ENCODE results near the gene MXD4. TPM values are rescaled to one million over a fixed set of nuclear protein-coding genes. Genes with fewer than 3 reads are reported as not detected.

The MXD4 gene
- total RNA-seq, 1 donor from 2014 or later = 92.3 TPM

DNA sequence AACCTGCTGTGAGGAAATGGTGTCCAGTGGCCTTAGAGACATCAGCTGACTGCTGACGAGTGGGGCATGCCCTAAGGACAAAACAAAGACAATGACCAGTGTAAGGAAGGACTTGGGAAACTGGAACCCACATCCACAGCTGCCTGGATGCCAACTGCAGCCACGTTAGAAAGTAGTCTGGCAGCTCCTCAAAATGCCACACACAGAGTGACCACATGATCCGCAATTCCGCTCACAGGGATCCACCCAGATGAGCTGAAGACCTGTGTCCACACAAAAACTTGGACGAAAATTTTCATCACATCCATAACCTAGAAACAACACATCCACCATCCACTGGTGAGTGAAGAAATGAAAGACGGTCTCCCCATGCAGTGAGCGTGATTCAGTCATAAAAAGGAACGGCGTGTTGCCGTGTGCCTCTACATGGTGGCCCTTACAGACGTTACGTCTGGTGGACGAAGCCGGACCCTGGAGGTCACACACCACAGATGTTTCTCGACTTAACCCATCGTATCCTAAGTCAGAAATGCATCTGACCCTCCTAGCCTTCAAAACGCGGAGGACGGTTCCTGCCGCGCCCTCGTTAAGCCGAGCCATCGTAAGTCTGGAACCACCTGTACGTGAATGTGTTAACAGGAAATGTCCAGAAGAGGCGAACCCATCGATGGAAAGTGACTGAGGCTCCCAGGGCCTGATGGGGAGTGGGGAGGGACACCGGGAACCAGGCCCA, 40.6 kb upstream of the MXD4 start:
- Mint-ChIP-seq H3K36me3 (ENCODE audit: low read depth, unreplicated experiment) (no peaks in the 10 kb centered on the region), H3K4me3 (ENCODE audit: unreplicated experiment) (no peak overlapping the region), H3K27ac (ENCODE audit: unreplicated experiment) (no peak overlapping the region), H3K9me3 (ENCODE audit: unreplicated experiment) (peaks cover 13% of the 10 kb centered on the region), H3K4me1 (ENCODE audit: low read depth, unreplicated experiment) (peaks cover 2% of the 10 kb centered on the region), H3K27me3 (ENCODE audit: low read depth, unreplicated experiment) (peaks cover 33% of the 10 kb centered on the region)
- Histone ChIP-seq H3K27me3 (ENCODE audit: insufficient read depth, low read length) (peaks cover 4% of the 10 kb centered on the region), H3K4me1 (ENCODE audit: insufficient read depth, low read length) (no peaks in the 10 kb centered on the region), H3K27ac (ENCODE audit: low read depth, low read length) (no peak overlapping the region), H4K20me1 (ENCODE audit: insufficient read depth, low read length) (no peaks in the 10 kb centered on the region), H3K4me3 (ENCODE audit: insufficient read depth, low read depth, low read length) (no peak overlapping the region), H3K9me3 (ENCODE audit: insufficient read depth, low read depth, low read length) (peaks cover 6% of the 10 kb centered on the region), H3K36me3 (ENCODE audit: insufficient read depth, low read length) (no peaks in the 10 kb centered on the region), H3K9ac (ENCODE audit: low read length) (no peak overlapping the region), H3K4me2 (ENCODE audit: low read length) (no peak overlapping the region), H3K79me2 (ENCODE audit: insufficient read depth, low read length) (no peaks in the 10 kb centered on the region), H2AFZ (ENCODE audit: low read depth, low read length) (no peak overlapping the region)
- FAIRE-seq = no peak
- no peak for TF ChIP-seq EZH2 (IDR thresholded peaks at IDR 0.05; ENCODE audit: insufficient read depth, low read length)
- TF ChIP-seq, protein P1, sequence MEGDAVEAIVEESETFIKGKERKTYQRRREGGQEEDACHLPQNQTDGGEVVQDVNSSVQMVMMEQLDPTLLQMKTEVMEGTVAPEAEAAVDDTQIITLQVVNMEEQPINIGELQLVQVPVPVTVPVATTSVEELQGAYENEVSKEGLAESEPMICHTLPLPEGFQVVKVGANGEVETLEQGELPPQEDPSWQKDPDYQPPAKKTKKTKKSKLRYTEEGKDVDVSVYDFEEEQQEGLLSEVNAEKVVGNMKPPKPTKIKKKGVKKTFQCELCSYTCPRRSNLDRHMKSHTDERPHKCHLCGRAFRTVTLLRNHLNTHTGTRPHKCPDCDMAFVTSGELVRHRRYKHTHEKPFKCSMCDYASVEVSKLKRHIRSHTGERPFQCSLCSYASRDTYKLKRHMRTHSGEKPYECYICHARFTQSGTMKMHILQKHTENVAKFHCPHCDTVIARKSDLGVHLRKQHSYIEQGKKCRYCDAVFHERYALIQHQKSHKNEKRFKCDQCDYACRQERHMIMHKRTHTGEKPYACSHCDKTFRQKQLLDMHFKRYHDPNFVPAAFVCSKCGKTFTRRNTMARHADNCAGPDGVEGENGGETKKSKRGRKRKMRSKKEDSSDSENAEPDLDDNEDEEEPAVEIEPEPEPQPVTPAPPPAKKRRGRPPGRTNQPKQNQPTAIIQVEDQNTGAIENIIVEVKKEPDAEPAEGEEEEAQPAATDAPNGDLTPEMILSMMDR (IDR thresholded peaks at IDR 0.05; ENCODE audit: insufficient read depth, low read depth, low read length) = no peak
- no peak for DNase-seq (ENCODE audit: low read depth)

DNA sequence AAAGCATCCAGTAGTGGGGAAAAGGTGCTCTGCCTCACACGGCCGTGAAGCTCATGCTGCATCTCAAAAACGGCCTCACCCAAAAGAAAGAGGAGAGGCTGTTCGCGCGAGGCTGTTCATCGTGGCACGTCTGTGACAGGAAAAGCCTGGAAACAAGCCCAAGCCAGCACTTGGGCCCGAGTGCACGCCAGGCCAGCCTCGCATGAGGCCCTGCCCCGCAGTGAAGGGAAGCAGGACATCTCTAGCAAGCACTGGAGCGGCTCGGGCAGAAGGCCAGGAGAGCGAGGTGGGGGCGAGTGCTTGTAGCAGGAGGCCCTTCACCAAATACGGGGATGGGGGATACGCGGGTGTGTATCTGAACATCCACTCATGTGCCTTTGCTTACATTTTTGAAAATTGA, 39.9 kb upstream of the MXD4 start:
- H3K9me3 Mint-ChIP-seq (ENCODE audit: unreplicated experiment) = peaks cover 10% of the 10 kb centered on the region
- H3K9ac ChIP-seq (ENCODE audit: low read length) = no peak overlapping the region
- H3K4me3 Mint-ChIP-seq (ENCODE audit: unreplicated experiment) = no peak overlapping the region
- no peak overlapping the region for H3K27ac Mint-ChIP-seq (ENCODE audit: unreplicated experiment)
- H3K4me2 ChIP-seq (ENCODE audit: low read length) = no peak overlapping the region
- H4K20me1 ChIP-seq (ENCODE audit: insufficient read depth, low read length) = no peaks in the 10 kb centered on the region
- H3K4me1 ChIP-seq (ENCODE audit: insufficient read depth, low read length) = no peaks in the 10 kb centered on the region
- H3K9me3 ChIP-seq (ENCODE audit: insufficient read depth, low read depth, low read length) = peaks cover 6% of the 10 kb centered on the region
- H3K4me1 Mint-ChIP-seq (ENCODE audit: low read depth, unreplicated experiment) = peaks cover 2% of the 10 kb centered on the region
- no peaks in the 10 kb centered on the region for H3K36me3 Mint-ChIP-seq (ENCODE audit: low read depth, unreplicated experiment)
- no peaks in the 10 kb centered on the region for H3K79me2 ChIP-seq (ENCODE audit: insufficient read depth, low read length)
- H3K27ac ChIP-seq (ENCODE audit: low read depth, low read length) = no peak overlapping the region
- peaks cover 6% of the 10 kb centered on the region for H3K27me3 ChIP-seq (ENCODE audit: insufficient read depth, low read length)
- H3K4me3 ChIP-seq (ENCODE audit: insufficient read depth, low read depth, low read length) = no peak overlapping the region
- FAIRE-seq (no peak), DNase-seq (ENCODE audit: low read depth) (no peak)
- H3K27me3 Mint-ChIP-seq (ENCODE audit: low read depth, unreplicated experiment) = peaks cover 35% of the 10 kb centered on the region
- no peaks in the 10 kb centered on the region for H3K36me3 ChIP-seq (ENCODE audit: insufficient read depth, low read length)
- H2AFZ ChIP-seq (ENCODE audit: low read depth, low read length) = no peak overlapping the region
- TF ChIP-seq EZH2 (IDR thresholded peaks at IDR 0.05; ENCODE audit: insufficient read depth, low read length) = no peak
- TF ChIP-seq, protein P1 (IDR thresholded peaks at IDR 0.05; ENCODE audit: insufficient read depth, low read depth, low read length) = no peak

DNA sequence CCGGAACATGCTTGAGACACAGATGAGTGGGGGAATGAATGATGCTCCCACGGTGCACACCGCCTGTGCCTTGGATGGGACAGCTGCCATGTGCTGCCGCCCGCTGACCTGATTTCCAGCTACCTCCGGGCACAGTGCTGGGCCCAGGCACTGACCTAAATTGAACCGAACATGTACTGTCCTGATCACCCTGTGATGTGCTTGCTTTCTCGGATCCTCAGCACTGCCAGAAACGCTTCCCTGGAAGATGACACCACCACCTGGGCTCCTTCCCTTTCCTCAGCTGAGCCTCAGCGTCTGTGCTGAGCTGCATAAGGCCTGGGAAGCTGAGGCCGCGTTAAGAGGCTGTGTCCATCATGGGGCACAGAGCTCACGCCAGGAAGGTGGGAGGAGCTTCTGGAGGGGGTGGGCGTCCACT, 39.3 kb upstream of the MXD4 start:
- Histone ChIP-seq H3K79me2 (ENCODE audit: insufficient read depth, low read length) (no peaks in the 10 kb centered on the region), H3K9ac (ENCODE audit: low read length) (no peak overlapping the region), H3K27me3 (ENCODE audit: insufficient read depth, low read length) (peaks cover 6% of the 10 kb centered on the region), H3K9me3 (ENCODE audit: insufficient read depth, low read depth, low read length) (peaks cover 6% of the 10 kb centered on the region), H2AFZ (ENCODE audit: low read depth, low read length) (no peak overlapping the region), H3K4me3 (ENCODE audit: insufficient read depth, low read depth, low read length) (no peak overlapping the region), H3K27ac (ENCODE audit: low read depth, low read length) (no peak overlapping the region), H3K4me2 (ENCODE audit: low read length) (no peak overlapping the region), H4K20me1 (ENCODE audit: insufficient read depth, low read length) (no peaks in the 10 kb centered on the region), H3K4me1 (ENCODE audit: insufficient read depth, low read length) (no peaks in the 10 kb centered on the region), H3K36me3 (ENCODE audit: insufficient read depth, low read length) (no peaks in the 10 kb centered on the region)
- FAIRE-seq (no peak), DNase-seq (ENCODE audit: low read depth) (no peak)
- Mint-ChIP-seq H3K9me3 (ENCODE audit: unreplicated experiment) (peaks cover 8% of the 10 kb centered on the region), H3K27ac (ENCODE audit: unreplicated experiment) (no peak overlapping the region), H3K4me3 (ENCODE audit: unreplicated experiment) (no peak overlapping the region), H3K4me1 (ENCODE audit: low read depth, unreplicated experiment) (peaks cover 2% of the 10 kb centered on the region), H3K27me3 (ENCODE audit: low read depth, unreplicated experiment) (peaks cover 34% of the 10 kb centered on the region), H3K36me3 (ENCODE audit: low read depth, unreplicated experiment) (no peaks in the 10 kb centered on the region)
- TF ChIP-seq EZH2 (IDR thresholded peaks at IDR 0.05; ENCODE audit: insufficient read depth, low read length) = no peak
- TF ChIP-seq, protein P1 (IDR thresholded peaks at IDR 0.05; ENCODE audit: insufficient read depth, low read depth, low read length) = no peak

Measured in astrocyte (in vitro differentiated cells and primary cell).